PC-3 (cell line): ENCODE results near the gene SUB1. TPM values are rescaled to one million over a fixed set of nuclear protein-coding genes. Genes with fewer than 3 reads are reported as not detected.

Source experiments
- ATAC-seq: fragments of 200-7000 bp; cut with Tn5 transposase; 2 replicates; pipeline ENCODE4 v1.9.1; 2020; ENCODE audit warnings: mild to moderate bottlenecking, moderate library complexity
- BruUV-seq: library from RNA; stranded (reverse); fragments of 400-500 nt; replicated peaks from 2 replicates; lab custom pipeline; 2021; lab: Mats Ljungman, UMichigan
- CTCF ChIA-PET: fragments of 300-600 bp; sonication (Branson Sonifier 250); formaldehyde crosslinking; loops from one replicate; lab custom pipeline; 2022; ENCODE audit warnings: antibody characterized with exemption; lab: Charles Lee
- POLR2A ChIA-PET: fragments of 300-600 bp; sonication (Branson Sonifier 250); formaldehyde crosslinking; loops from one replicate; lab custom pipeline; 2022; ENCODE audit warnings: antibody characterized with exemption; ENCODE audit not compliant: unreplicated experiment; lab: Charles Lee
- DNase-seq: peaks from one replicate; pipeline ENCODE4 v3.0.0-alpha.2; 2015
- H2AFZ ChIP-seq: fragments of 300-600 bp; sonication (generic); 2 replicates; pipeline ENCODE4 v1.6.0; 2016; ENCODE audit warnings: antibody characterized with exemption, low read length
- H3F3A ChIP-seq: fragments of 300-600 bp; sonication (generic); one replicate; pipeline ENCODE4 v1.6.0; 2017; ENCODE audit warnings: antibody characterized with exemption, low read length, control low read depth, mild to moderate bottlenecking; ENCODE audit not compliant: unreplicated experiment
- H3K27ac ChIP-seq: fragments of 300-600 bp; sonication (generic); 2 replicates; pipeline ENCODE4 v1.5.1; 2016; ENCODE audit warnings: mild to moderate bottlenecking, low read length
- H3K27me3 ChIP-seq: fragments of 300-600 bp; sonication (generic); 2 replicates; pipeline ENCODE4 v1.6.1; 2016; ENCODE audit warnings: low read length, mixed read lengths
- H3K36me3 ChIP-seq: fragments of 300-600 bp; sonication (generic); 2 replicates; pipeline ENCODE4 v1.6.1; 2016; ENCODE audit warnings: low read depth, mixed run types, low read length, mixed read lengths
- H3K4me1 ChIP-seq: fragments of 300-600 bp; sonication (generic); 2 replicates; pipeline ENCODE4 v1.5.1; 2016; ENCODE audit warnings: low read length; ENCODE audit not compliant: insufficient read depth
- H3K4me2 ChIP-seq: fragments of 300-600 bp; sonication (generic); 2 replicates; pipeline ENCODE4 v1.6.0; 2016; ENCODE audit warnings: low read length
- H3K4me3 ChIP-seq: fragments of 300-600 bp; sonication (generic); 2 replicates; pipeline ENCODE4 v1.5.1; 2016; ENCODE audit warnings: mild to moderate bottlenecking, low read length, mixed read lengths
- H3K79me2 ChIP-seq: fragments of 300-600 bp; sonication (generic); 2 replicates; pipeline ENCODE4 v1.6.1; 2017; ENCODE audit warnings: low read length, mixed read lengths
- H3K9ac ChIP-seq: fragments of 300-600 bp; sonication (generic); 2 replicates; pipeline ENCODE4 v1.6.0; 2016; ENCODE audit warnings: mild to moderate bottlenecking, low read length
- H3K9me2 ChIP-seq: fragments of 300-600 bp; sonication (generic); replicated peaks from 2 replicates; pipeline ENCODE4 v1.6.1; 2016; ENCODE audit warnings: mixed run types, low read length, mixed read lengths
- H3K9me3 ChIP-seq: fragments of 300-600 bp; sonication (generic); 2 replicates; pipeline ENCODE4 v1.6.1; 2016; ENCODE audit warnings: low read length, mixed read lengths
- H4K20me1 ChIP-seq: fragments of 300-600 bp; sonication (generic); 2 replicates; pipeline ENCODE4 v1.6.1; 2016; ENCODE audit warnings: low read length, mixed read lengths
- EZH2 ChIP-seq: fragments of 300-600 bp; sonication (generic); IDR thresholded peaks from one replicate; pipeline ENCODE4 v1.6.1; 2017; ENCODE audit warnings: antibody characterized with exemption, mild to moderate bottlenecking, low read length; ENCODE audit not compliant: unreplicated experiment
- EZH2phosphoT487 ChIP-seq: fragments of 300-600 bp; sonication (generic); IDR thresholded peaks from 2 replicates; pipeline ENCODE4 v1.6.1; 2018; ENCODE audit warnings: mild to moderate bottlenecking, antibody characterized with exemption, low read length, borderline replicate concordance
- intact Hi-C: fragments of 100-400 bp; cut with micrococcal nuclease; formaldehyde crosslinking; loops from 2 replicates; pipeline ENCODE4 v1.9.0; 2023
- total RNA-seq: library from RNA; depleted of rRNA; stranded (reverse); fragments of >200 nt; gene quantifications from 2 replicates; pipeline ENCODE4 v1.2.3, GENCODE V29; 2014
- TF ChIP-seq, protein P1 (sequence below): fragments of 300-600 bp; sonication (generic); conservative IDR thresholded peaks from 2 replicates; pipeline ENCODE4 v1.5.1; 2017; ENCODE audit warnings: antibody characterized with exemption, low read depth, mild to moderate bottlenecking, low read length

Gene SUB1
- total RNA-seq, 1 experiment from 2014 or later: 185 TPM

DNA sequence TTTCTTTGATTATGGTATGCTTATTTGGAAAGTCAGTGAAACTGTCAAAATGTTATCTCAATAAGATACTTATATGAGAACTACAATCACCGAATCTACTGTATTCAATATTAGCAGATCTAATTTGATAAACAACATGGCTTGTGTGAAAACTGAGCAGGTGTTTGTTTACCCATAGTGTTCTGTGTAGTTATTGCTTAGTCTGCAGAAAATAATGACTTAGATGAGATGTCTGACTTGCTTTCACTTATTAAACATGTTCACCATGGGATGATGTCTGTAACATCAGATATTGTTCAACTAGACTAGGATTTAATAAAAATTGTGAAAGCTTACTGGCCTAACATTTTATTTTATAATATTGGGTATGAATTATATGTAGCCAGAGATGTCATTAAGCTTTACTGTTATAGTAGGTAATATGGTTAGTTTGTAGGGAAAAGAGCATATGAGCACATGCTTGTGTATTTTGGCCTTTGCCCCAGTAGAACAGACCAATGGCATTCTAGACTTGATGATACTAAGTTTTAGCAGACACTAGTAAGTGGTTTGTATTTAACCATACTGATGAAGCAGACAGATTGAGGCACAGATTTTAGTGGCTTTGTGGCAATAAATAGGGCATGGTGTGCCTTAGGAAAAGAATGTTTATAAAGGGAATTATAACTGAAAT is 16.4 kb downstream of the SUB1 start:
- ChIA-PET POLR2A (no interaction called here), CTCF (no interaction called here)
- Histone ChIP-seq H3K9me3 (no peaks in the 10 kb centered on the region), H3K4me3 (no peak overlapping the region), H3K4me1 (peaks cover 12% of the 10 kb centered on the region), H3K9ac (no peak overlapping the region), H4K20me1 (peaks cover 23% of the 10 kb centered on the region), H3K27ac (no peak overlapping the region), H3K27me3 (no peaks in the 10 kb centered on the region), H3K9me2 (no peaks in the 10 kb centered on the region), H3K79me2 (peaks cover 24% of the 10 kb centered on the region), H3K36me3 (peaks cover 62% of the 10 kb centered on the region), H2AFZ (no peak overlapping the region), H3F3A (peaks cover 9% of the 10 kb centered on the region), H3K4me2 (no peak overlapping the region)
- intact Hi-C loops: no loop called here
- ATAC-seq (no peak), DNase-seq (no peak)
- no peak for TF ChIP-seq EZH2
- TF ChIP-seq, protein P1, sequence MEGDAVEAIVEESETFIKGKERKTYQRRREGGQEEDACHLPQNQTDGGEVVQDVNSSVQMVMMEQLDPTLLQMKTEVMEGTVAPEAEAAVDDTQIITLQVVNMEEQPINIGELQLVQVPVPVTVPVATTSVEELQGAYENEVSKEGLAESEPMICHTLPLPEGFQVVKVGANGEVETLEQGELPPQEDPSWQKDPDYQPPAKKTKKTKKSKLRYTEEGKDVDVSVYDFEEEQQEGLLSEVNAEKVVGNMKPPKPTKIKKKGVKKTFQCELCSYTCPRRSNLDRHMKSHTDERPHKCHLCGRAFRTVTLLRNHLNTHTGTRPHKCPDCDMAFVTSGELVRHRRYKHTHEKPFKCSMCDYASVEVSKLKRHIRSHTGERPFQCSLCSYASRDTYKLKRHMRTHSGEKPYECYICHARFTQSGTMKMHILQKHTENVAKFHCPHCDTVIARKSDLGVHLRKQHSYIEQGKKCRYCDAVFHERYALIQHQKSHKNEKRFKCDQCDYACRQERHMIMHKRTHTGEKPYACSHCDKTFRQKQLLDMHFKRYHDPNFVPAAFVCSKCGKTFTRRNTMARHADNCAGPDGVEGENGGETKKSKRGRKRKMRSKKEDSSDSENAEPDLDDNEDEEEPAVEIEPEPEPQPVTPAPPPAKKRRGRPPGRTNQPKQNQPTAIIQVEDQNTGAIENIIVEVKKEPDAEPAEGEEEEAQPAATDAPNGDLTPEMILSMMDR: no peak
- TF ChIP-seq EZH2phosphoT487: no peak
- no TSS peak for BruUV-seq

DNA sequence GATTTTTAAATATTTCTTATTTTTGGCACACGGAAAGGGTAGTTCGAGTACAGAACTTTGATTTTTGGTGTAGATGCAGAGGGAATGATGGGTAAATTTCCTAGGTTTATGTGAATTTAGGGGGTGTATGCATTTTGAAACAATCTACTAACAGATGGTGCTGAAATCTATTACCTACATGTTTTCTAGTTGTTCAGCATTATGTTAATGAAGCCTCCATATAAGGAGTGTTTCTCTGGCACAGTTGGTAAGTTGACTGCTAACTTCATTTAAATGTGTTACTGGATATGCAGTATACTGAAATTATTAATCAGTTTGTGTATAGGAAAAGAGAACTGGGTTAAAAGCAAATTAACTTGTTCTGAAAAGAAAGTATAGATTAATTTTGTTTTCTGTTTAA is 17.5 kb downstream of the SUB1 start:
- Histone ChIP-seq H3K9ac (no peak overlapping the region), H3K4me2 (no peak overlapping the region), H3F3A (peaks cover 9% of the 10 kb centered on the region), H3K27ac (no peak overlapping the region), H4K20me1 (peaks cover 18% of the 10 kb centered on the region), H3K36me3 (peaks cover 54% of the 10 kb centered on the region), H3K27me3 (no peaks in the 10 kb centered on the region), H3K4me3 (no peak overlapping the region), H3K9me3 (no peaks in the 10 kb centered on the region), H2AFZ (no peak overlapping the region), H3K9me2 (no peaks in the 10 kb centered on the region), H3K4me1 (peaks cover 12% of the 10 kb centered on the region), H3K79me2 (0 out of 2 replicates have a peak, but pooled peaks cover 15% of the 10 kb centered on the region)
- POLR2A ChIA-PET: no interaction called here
- DNase-seq (no peak), ATAC-seq (no peak)
- BruUV-seq: no TSS peak
- TF ChIP-seq, protein P1: no peak
- TF ChIP-seq EZH2phosphoT487: no peak
- no peak for TF ChIP-seq EZH2
- CTCF ChIA-PET: no interaction called here
- intact Hi-C loops: no loop called here
